K562 (cell line): ENCODE measurements around the gene CEP78. TPM values are rescaled to one million over a fixed set of nuclear protein-coding genes. Genes with fewer than 3 reads are reported as not detected.

Source experiments
- ATAC-seq: fragments of 200-7000 bp; cut with Tn5 transposase; 3 replicates; pipeline ENCODE4 v1.9.1; 2020; ENCODE audit warnings: moderate library complexity
- BruUV-seq: library from RNA; stranded (reverse); fragments of 400-500 nt; replicated peaks from 2 replicates; lab custom pipeline; 2021; lab: Mats Ljungman, UMichigan
- CTCF ChIA-PET: fragments of 300-600 bp; formaldehyde crosslinking; extraction: SDS; loops from one replicate; lab custom pipeline; 2021; ENCODE audit warnings: low intra/inter-chr PET ratio; lab: Yijun Ruan, JAX
- POLR2A ChIA-PET: fragments of 300-600, 350-650 bp; sonication (Branson Sonifier 250); formaldehyde crosslinking; extraction: SDS; loops from one replicate; lab custom pipeline; 2021; ENCODE audit warnings: antibody characterized with exemption, inconsistent platforms; lab: Yijun Ruan, JAX
- DNase-seq, 4 experiments: peaks; one replicate each; pipeline versions ENCODE4 v3.0.0 to v3.0.0-alpha.2; 2011 to 2018; ENCODE audit warnings: low spot score in 3 of 4, mixed read lengths in 3 of 4; ENCODE audit errors: extremely low read depth in 1 of 4
- FAIRE-seq: peaks from 2 replicates; lab custom pipeline; 2011; peaks lifted over from hg19 to GRCh38; lab: Jason Lieb, UNC
- H2AFZ ChIP-seq: 2 replicates; pipeline ENCODE4 v1.6.0; 2011; ENCODE audit warnings: low read depth, low read length, control low read depth, inconsistent platforms
- H3K27ac ChIP-seq: fragments of 200-600 bp; 3 replicates; pipeline ENCODE4 v1.8.0; 2011; ENCODE audit warnings: low read depth, mild to moderate bottlenecking, control low read depth, inconsistent platforms, low read length, moderate library complexity, mixed read lengths; ENCODE audit errors: extremely low read depth
- H3K27me3 ChIP-seq, 2 experiments: fragments of 300-600 bp in 1 of 2; 2 replicates in 1 of 2; 3 replicates in 1 of 2; pipeline versions ENCODE4 v1.6.0 to v1.8.0; 2011; ENCODE audit warnings: inconsistent platforms in 2 of 2, low read length in 2 of 2, mild to moderate bottlenecking in 1 of 2, mixed read lengths in 1 of 2, moderate library complexity in 1 of 2; ENCODE audit not compliant: control insufficient read depth in 2 of 2, insufficient read depth in 2 of 2
- H3K36me3 ChIP-seq: fragments of 300-600 bp; 3 replicates; pipeline ENCODE4 v1.8.0; 2011; ENCODE audit warnings: mild to moderate bottlenecking, low read length, inconsistent platforms; ENCODE audit not compliant: control insufficient read depth, insufficient read depth
- H3K4me1 ChIP-seq, 2 experiments: fragments of 200-600 bp in 1 of 2; replicated peaks in 1 of 2; 2 replicates in 1 of 2; 3 replicates in 1 of 2; pipeline versions ENCODE4 v1.5.1 to v1.8.0; 2011; ENCODE audit warnings: inconsistent platforms in 2 of 2, low read length in 2 of 2, mild to moderate bottlenecking in 1 of 2, mixed read lengths in 1 of 2, moderate library complexity in 1 of 2; ENCODE audit not compliant: control insufficient read depth in 2 of 2, insufficient read depth in 2 of 2
- H3K4me2 ChIP-seq: 2 replicates; pipeline ENCODE4 v1.6.1; 2011; ENCODE audit warnings: low read length, control low read depth, inconsistent platforms, mixed read lengths; ENCODE audit not compliant: insufficient read depth
- H3K4me3 ChIP-seq: fragments of 200-600 bp; sonication (generic), shearing (Covaris generic); 2 replicates; pipeline ENCODE4 v1.5.1; 2016; ENCODE audit warnings: control low read depth, inconsistent platforms
- H3K79me2 ChIP-seq: fragments of 200-600 bp; 3 replicates; pipeline ENCODE4 v1.8.0; 2011; ENCODE audit warnings: low read length, inconsistent platforms; ENCODE audit not compliant: control insufficient read depth, insufficient read depth
- H3K9ac ChIP-seq, 2 experiments: 2 replicates each; pipeline versions ENCODE4 v1.6.0 to v1.6.1; 2011; ENCODE audit warnings: low read depth in 2 of 2, low read length in 2 of 2, control low read depth in 1 of 2, inconsistent platforms in 1 of 2, mild to moderate bottlenecking in 1 of 2, mixed read lengths in 1 of 2; ENCODE audit not compliant: insufficient read depth in 1 of 2
- H3K9me1 ChIP-seq: one replicate; pipeline ENCODE4 v1.6.0; 2011; ENCODE audit warnings: inconsistent platforms, mild to moderate bottlenecking, low read length, moderate library complexity; ENCODE audit not compliant: control insufficient read depth, insufficient read depth
- H3K9me3 ChIP-seq: replicated peaks from 2 replicates; pipeline ENCODE4 v1.5.1; 2011; ENCODE audit warnings: low read depth, low read length, inconsistent platforms; ENCODE audit not compliant: control insufficient read depth, insufficient read depth
- H4K20me1 ChIP-seq: replicated peaks from 2 replicates; pipeline ENCODE4 v1.6.1; 2011; ENCODE audit warnings: low read length, inconsistent platforms, mixed read lengths; ENCODE audit not compliant: control insufficient read depth, insufficient read depth
- BRD4 ChIP-seq: fragments of 200-600 bp; sonication (generic); IDR thresholded peaks from 2 replicates; pipeline ENCODE4 v1.6.1; 2017; ENCODE audit warnings: inconsistent platforms
- CXXC5 ChIP-seq: fragments of 250-450 bp; sonication (Bioruptor Pico); IDR thresholded peaks from 2 replicates; pipeline ENCODE4 v1.8.0; 2022; ENCODE audit warnings: inconsistent platforms, mild to moderate bottlenecking, moderate library complexity
- ILK ChIP-seq: fragments of 450-650 bp; IDR thresholded peaks from 2 replicates; pipeline ENCODE4 v1.6.1; 2016; ENCODE audit warnings: missing genetic modification characterization, low read depth, mild to moderate bottlenecking, missing compliant biosample characterization, moderate library complexity, borderline replicate concordance
- MCM5 ChIP-seq: fragments of 450-650 bp; IDR thresholded peaks from 2 replicates; pipeline ENCODE4 v1.6.1; 2016; ENCODE audit warnings: low read depth
- POLR3A ChIP-seq: IDR thresholded peaks from 2 replicates; pipeline ENCODE4 v1.6.1; 2011; ENCODE audit warnings: borderline replicate concordance, mild to moderate bottlenecking, moderate library complexity; ENCODE audit not compliant: insufficient read length, insufficient read depth; ENCODE audit errors: extremely low read depth
- TOE1 ChIP-seq, 2 experiments: fragments of 450-650 bp in 1 of 2; sonication (generic) in 1 of 2; formaldehyde crosslinking in 1 of 2; IDR thresholded peaks; 2 replicates each; pipeline versions ENCODE4 v1.7.1 to v1.8.0; 2016 to 2022; ENCODE audit warnings: borderline replicate concordance in 2 of 2, mild to moderate bottlenecking in 2 of 2, antibody characterized with exemption in 1 of 2, inconsistent platforms in 1 of 2, low read depth in 1 of 2, missing genetic modification reagents in 1 of 2, moderate library complexity in 1 of 2
- ZKSCAN1 ChIP-seq: fragments of 150-350 bp; IDR thresholded peaks from 2 replicates; pipeline ENCODE4 v1.6.1; 2016; ENCODE audit warnings: low read depth, low read length
- ZNF212 ChIP-seq: fragments of 450-650 bp; formaldehyde crosslinking; IDR thresholded peaks from 2 replicates; pipeline ENCODE4 v1.4.0; 2020; ENCODE audit warnings: mild to moderate bottlenecking
- ZNF24 ChIP-seq: fragments of 450-650 bp; IDR thresholded peaks from 2 replicates; pipeline ENCODE4 v1.6.1; 2016
- ZNF644 ChIP-seq: fragments of 200-800 bp; sonication (Bioruptor generic); IDR thresholded peaks from 2 replicates; pipeline ENCODE4 v1.6.1; 2016; ENCODE audit warnings: low read depth, missing genetic modification characterization, missing compliant biosample characterization
- ZNF766 ChIP-seq: fragments of 200-800 bp; sonication (Bioruptor generic); conservative IDR thresholded peaks from 2 replicates; pipeline ENCODE4 v1.6.1; 2016; ENCODE audit warnings: missing genetic modification characterization, missing compliant biosample characterization
- WGBS: fragments of 100-300 bp; shearing (Covaris generic); methylation state at CpG from one replicate; pipeline ENCODE4 v1.1.6; 2016; ENCODE audit warnings: low coverage, mixed read lengths; ENCODE audit not compliant: insufficient coverage; ENCODE audit errors: missing lambda C conversion rate; 5-methylcytosine and 5-hydroxymethylcytosine counted together
- in situ Hi-C: fragments of 300-500 bp; cut with MboI; formaldehyde crosslinking; loops from 4 replicates; pipeline ENCODE4 v1.15.0; 2018; ENCODE audit warnings: inconsistent platforms, mixed read lengths
- intact Hi-C: fragments of 100-400 bp; cut with micrococcal nuclease; formaldehyde crosslinking; loops from 2 replicates; pipeline ENCODE4 v1.14.2; 2022
- polyA plus RNA-seq, 8 experiments: library from polyadenylated mRNA; depleted of rRNA in 4 of 8; stranded (reverse) in 5 of 8; unstranded in 3 of 8; fragments of >200 nt; fragmentation: Nextera tagmentation in 2 of 8; fragmentation: Illumina TruSeq in 1 of 8; extraction: Ambion mirVana in 2 of 8; extraction: Trizol in 1 of 8; gene quantifications; 2 replicates each; pipeline versions ENCODE4 v1.2.1 to v1.2.3, GENCODE V29; 2011 to 2014; ENCODE audit warnings: inconsistent platforms in 1 of 8, missing spikeins in 1 of 8
- total RNA-seq, 7 experiments: library from RNA; depleted of rRNA in 6 of 7; stranded (reverse); fragments of >200 nt in 6 of 7; fragmentation: Illumina TruSeq in 2 of 7; extraction: Trizol in 2 of 7; gene quantifications; 2 replicates each; pipeline versions ENCODE4 v1.2.1 to v1.2.3, GENCODE V29; 2011 to 2021; ENCODE audit warnings: low replicate concordance in 1 of 7
- TF ChIP-seq, protein P1 (sequence below): fragments of 450-650 bp; formaldehyde crosslinking; conservative IDR thresholded peaks from 2 replicates; pipeline ENCODE4 v1.4.0; 2022; ENCODE audit warnings: mild to moderate bottlenecking, missing genetic modification characterization
- TF ChIP-seq, protein P2 (sequence below): sonication (generic); formaldehyde crosslinking; IDR thresholded peaks from 2 replicates; pipeline ENCODE4 v1.8.0; 2022; ENCODE audit warnings: mild to moderate bottlenecking, missing genetic modification reagents

Gene CEP78
- total and polyA plus RNA-seq, 9 of the 15 experiments (the other 6 are each of a cell fraction or from before 2014, with no cell fraction given): 3.5 to 26.0 (median 21.5) TPM

DNA sequence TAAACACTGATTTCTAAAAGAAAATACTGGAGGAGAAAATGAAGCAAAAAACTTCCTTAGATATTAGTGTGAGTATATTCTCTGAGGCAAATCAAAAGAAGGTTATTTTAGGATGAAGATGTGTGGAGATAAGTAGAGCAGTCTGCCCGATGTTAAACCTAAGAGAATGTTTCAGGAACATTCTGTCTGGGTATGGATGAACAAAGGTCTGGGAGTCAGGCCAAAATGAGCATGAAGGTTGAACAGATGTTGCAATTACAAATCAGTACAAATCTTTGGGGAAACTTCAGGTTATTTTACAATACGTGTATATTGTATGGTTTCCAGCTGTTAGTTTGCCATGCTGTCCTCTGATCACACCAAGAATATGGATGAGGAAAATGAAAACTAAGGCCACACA is 14.4 kb upstream of the CEP78 start:
- Histone ChIP-seq H2AFZ (no peak overlapping the region), H3K4me1 (no peaks in the 10 kb centered on the region), H3K9ac (no peak overlapping the region), H3K4me3 (no peak overlapping the region), H3K79me2 (no peaks in the 10 kb centered on the region), H3K36me3 (no peaks in the 10 kb centered on the region), H3K9me1 (no peaks in the 10 kb centered on the region), H3K27ac (no peak overlapping the region), H3K27me3 (peaks cover 0 to 8% of the 10 kb centered on the region in 2 experiments; a peak in 2 of 5 replicates), H3K4me2 (no peak overlapping the region), H3K9me3 (no peaks in the 10 kb centered on the region), H4K20me1 (no peaks in the 10 kb centered on the region)
- in situ Hi-C loops: no loop called here
- TF ChIP-seq ZKSCAN1 (no peak), BRD4 (no peak), MCM5 (no peak), POLR3A (no peak), CXXC5 (CRISPR knock-in tag) (no peak), ILK (tag) (no peak), ZNF24 (no peak), TOE1 (IDR thresholded peaks at IDR 0.05; ENCODE audit: borderline replicate concordance) (no peak), TOE1 (CRISPR knock-in tag; IDR thresholded peaks at IDR 0.05; ENCODE audit: borderline replicate concordance, low read depth) (no peak), ZNF766 (CRISPR knock-in tag) (no peak), ZNF212 (CRISPR knock-in tag) (no peak), ZNF644 (tag) (no peak)
- TF ChIP-seq, protein P1, sequence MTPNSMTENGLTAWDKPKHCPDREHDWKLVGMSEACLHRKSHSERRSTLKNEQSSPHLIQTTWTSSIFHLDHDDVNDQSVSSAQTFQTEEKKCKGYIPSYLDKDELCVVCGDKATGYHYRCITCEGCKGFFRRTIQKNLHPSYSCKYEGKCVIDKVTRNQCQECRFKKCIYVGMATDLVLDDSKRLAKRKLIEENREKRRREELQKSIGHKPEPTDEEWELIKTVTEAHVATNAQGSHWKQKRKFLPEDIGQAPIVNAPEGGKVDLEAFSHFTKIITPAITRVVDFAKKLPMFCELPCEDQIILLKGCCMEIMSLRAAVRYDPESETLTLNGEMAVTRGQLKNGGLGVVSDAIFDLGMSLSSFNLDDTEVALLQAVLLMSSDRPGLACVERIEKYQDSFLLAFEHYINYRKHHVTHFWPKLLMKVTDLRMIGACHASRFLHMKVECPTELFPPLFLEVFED (CRISPR knock-in tag): no peak
- TF ChIP-seq, protein P2, sequence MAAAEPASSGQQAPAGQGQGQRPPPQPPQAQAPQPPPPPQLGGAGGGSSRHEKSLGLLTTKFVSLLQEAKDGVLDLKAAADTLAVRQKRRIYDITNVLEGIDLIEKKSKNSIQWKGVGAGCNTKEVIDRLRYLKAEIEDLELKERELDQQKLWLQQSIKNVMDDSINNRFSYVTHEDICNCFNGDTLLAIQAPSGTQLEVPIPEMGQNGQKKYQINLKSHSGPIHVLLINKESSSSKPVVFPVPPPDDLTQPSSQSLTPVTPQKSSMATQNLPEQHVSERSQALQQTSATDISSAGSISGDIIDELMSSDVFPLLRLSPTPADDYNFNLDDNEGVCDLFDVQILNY: no peak
- ChIA-PET POLR2A (no interaction called here), CTCF (interaction anchor here (0.6 kb wide), 1 partner anchor 23 kb away, joined by 3 read pairs; no protein-coding TSS in a partner anchor)
- WGBS: 0% methylated on average over 2 of the region's 2 CpGs
- no peak for ATAC-seq
- no TSS peak for BruUV-seq
- no peak for FAIRE-seq
- DNase-seq: no peak
- intact Hi-C loops: no loop called here
